HG02981 (cell line): ENCODE results near the gene OR4B1.
"Not testable (repeated sequence)": the region's sequence is repeated elsewhere in the genome, so short reads cannot be mapped to it uniquely, and the experiment has no call there.

Source experiments
- ATAC-seq: cut with Tn5 transposase; IDR thresholded peaks from one replicate; pipeline ENCODE4 v1.9.1; 2021; ENCODE audit warnings: mild to moderate bottlenecking, moderate library complexity; ENCODE audit not compliant: unreplicated experiment

The OR4B1 gene

GRCh38 chr11:48216510-48216909 lies at the start of gene OR4B1:
Gene OR4B1, plus strand, starts transcription at chr11:48216810. Its CDS starts 0 bp downstream, at chr11:48216810.
- no peak for ATAC-seq

- no peak for ATAC-seq
Observed at GRCh38 chr11:48167380-48167779, 49.2 kb upstream of the OR4B1 start.

- ATAC-seq = no peak
Observed at GRCh38 chr11:48168815-48169214, 47.8 kb upstream of the OR4B1 start.

- ATAC-seq = no peak
Observed at GRCh38 chr11:48169259-48169658, 47.4 kb upstream of the OR4B1 start.

DNA sequence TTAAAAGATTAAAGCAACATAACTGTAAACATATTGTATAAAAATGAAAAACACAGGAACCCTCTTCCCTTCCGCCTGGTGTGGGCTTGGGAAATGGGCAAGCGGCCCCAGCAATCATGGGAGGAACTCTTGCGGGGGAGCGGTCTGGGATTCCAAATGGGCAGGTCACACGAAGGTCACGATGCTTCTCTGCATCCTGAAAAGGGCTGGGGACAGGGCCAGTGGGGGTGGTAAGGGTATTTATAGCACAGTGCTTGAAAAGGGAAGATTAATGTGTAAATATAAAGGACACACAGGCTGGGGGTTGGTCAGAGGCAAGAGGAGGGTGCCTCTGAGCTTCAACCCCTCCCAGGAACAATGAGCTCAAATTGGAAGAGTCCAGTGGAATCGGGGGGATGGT lies 46.9 kb upstream of the OR4B1 start:
- ATAC-seq = no peak

GRCh38 chr11:48170241-48171233 lies 46.1 kb upstream of the OR4B1 start:
- no peak for ATAC-seq

- no peak for ATAC-seq
Observed at GRCh38 chr11:48172818-48173609, 43.6 kb upstream of the OR4B1 start.

GRCh38 chr11:48177661-48178060 lies 38.9 kb upstream of the OR4B1 start:
- no peak for ATAC-seq

GRCh38 chr11:48180627-48181026 lies 36.0 kb upstream of the OR4B1 start:
- ATAC-seq = no peak

DNA sequence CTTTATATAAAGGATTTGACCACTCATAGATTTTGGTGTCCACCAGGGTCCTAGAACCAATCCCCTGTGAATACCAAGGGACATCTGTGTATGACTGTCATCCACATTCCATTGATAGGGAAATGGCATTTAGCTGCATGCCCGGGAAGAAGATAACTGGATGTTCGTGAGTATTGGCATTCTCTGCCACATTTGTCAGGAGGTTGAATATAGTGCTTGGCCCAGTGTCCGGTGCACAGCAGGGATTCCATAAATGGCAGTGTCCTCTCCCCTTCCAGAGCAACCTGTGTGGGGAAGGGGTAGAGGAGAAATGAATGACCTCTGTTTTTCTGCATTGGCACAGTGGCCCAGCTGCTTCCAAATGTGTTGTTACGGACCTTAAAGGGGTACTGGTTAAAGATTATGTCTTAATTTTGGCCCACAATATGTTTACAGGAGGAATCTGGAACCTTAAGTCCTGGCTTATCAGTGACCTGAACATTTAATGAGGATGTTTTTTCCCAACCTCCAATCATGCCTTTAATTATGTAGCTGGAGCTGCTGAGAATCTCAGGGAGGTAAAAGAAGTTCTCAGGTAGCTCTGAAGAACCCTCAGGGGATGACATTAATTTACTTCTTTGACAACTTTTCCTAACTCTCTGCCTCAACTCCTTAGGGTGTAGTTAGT lies 33.6 kb upstream of the OR4B1 start:
- ATAC-seq = no peak

GRCh38 chr11:48184452-48184851 lies 32.2 kb upstream of the OR4B1 start:
- ATAC-seq = no peak

GRCh38 chr11:48190906-48191654 lies 25.5 kb upstream of the OR4B1 start:
- ATAC-seq = not testable (repeated sequence)

- ATAC-seq = no peak
Observed at GRCh38 chr11:48193876-48194275, 22.7 kb upstream of the OR4B1 start.

GRCh38 chr11:48207881-48208280 lies 8.7 kb upstream of the OR4B1 start:
- ATAC-seq = no peak

- no peak for ATAC-seq
Observed at GRCh38 chr11:48210052-48210451, 6.6 kb upstream of the OR4B1 start.

DNA sequence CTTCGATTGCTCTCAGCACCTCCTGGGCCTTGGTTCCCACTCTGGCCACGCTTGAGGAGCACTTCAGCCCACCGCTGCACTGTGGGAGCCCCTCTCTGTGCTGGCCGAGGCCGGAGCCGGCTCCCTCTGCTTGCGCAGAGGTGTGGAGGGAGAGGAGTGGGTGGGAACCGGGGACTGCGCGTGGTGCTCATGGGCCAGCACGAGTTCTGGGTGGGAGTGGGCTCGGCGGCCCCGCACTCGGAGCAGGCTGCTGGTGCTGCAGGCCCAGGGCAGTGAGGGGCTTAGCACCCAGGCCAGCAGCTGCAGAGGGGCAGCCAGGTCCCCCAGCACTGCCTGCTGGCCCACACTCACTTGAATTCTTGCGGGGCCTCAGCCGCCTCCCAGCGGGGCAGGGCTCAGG lies 12.2 kb downstream of the OR4B1 start:
- no peak for ATAC-seq

- ATAC-seq = not testable (repeated sequence)
Observed at GRCh38 chr11:48230057-48230456, 13.4 kb downstream of the OR4B1 start.

- no peak for ATAC-seq
Observed at GRCh38 chr11:48237727-48238126, 21.1 kb downstream of the OR4B1 start.

- ATAC-seq = no peak
Observed at GRCh38 chr11:48242501-48242900, 25.9 kb downstream of the OR4B1 start.

DNA sequence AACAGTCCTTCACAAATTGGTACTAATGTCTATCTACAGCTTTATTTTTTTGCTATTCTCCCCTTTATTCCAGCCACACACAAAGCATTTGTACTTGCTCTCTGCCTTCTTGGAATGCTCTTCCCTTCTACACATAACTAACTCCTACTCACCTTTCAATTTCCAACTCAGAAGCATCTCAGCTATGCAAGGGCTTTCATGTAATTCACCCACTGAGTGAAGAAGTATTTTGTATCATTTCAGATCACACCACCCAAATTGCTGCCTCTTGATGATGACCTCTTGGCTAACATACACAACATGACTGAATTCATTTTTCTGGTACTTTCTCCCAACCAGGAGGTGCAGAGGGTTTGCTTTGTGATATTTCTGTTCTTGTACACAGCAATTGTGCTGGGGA lies 28.2 kb downstream of the OR4B1 start, which contains the start of gene OR4X2:
TSS of gene OR4X2 (plus strand) at position 301 of the 400 bp plus-strand sequence. CDS start at position 301, 0 bp downstream.
- ATAC-seq = no peak
